Measurements from ENCODE around the gene MED10.

The MED10 gene, protein sequence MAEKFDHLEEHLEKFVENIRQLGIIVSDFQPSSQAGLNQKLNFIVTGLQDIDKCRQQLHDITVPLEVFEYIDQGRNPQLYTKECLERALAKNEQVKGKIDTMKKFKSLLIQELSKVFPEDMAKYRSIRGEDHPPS
- 24.6 to 28.4 (median 28.3) reads per million in 3 donors for total RNA-seq

DNA sequence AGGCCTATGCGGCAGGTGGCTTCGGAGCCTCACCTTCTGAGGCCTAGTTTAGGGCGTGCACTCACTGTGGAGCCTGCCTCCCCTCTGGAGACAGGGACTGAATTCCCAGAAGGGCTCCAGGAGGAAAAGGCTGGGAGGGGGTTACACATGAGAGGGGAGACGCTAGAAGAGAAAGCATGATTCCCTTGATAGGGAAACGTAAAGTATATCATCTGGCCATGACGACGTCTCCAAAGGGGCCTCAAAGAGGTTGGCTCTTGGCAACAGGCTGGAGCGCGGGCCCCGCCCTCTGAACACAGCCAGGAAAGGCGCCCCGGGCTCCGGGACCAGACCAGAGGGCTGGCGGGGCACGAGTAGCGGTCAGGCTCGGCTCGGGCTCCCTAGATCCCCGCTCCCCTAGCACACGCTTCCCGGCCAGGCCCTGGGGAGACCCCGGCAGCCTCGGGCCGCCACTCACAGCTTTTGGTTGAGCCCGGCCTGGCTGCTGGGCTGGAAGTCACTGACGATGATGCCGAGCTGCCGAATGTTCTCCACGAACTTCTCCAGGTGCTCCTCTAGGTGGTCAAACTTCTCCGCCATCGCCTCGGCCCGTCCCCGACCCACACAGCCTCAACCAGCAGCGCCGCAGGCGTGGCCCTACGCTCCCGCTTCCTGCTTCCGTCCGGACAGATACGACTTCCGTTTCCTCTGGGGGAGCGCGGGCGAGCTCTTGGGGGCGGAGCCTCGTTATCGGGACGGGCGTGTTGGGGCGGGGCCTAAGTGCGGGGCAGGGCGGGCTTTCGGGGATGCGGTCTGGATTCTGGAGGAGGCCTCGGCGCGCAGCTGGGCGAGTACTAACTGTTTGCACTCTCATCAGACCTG, at the start of gene MED10:
TSS of gene MED10 (minus strand) at position 643 of the 861 bp plus-strand sequence. CDS start at position 579, 64 bp downstream.
- peaks cover 15% of the 10 kb centered on the region for H3K4me1 ChIP-seq (ENCODE audit: control insufficient read depth, insufficient read depth, low read length, poor library complexity, severe bottlenecking)
- peak within 1 kb of the TSS; percentile 93 for H3K4me3 ChIP-seq (ENCODE audit: insufficient read depth, low read depth, low read length, poor library complexity, severe bottlenecking)
- H3K36me3 ChIP-seq (ENCODE audit: control insufficient read depth, insufficient read depth, low read length) = peaks cover 32% of the 10 kb centered on the region
- peak; percentile 91 for DNase-seq
- H3K9me3 ChIP-seq (ENCODE audit: control insufficient read depth, low read length) = no peaks in the 10 kb centered on the region
- peak within 1 kb of the TSS; percentile 88 for H3K27ac ChIP-seq (ENCODE audit: insufficient read depth, low read length, poor library complexity, severe bottlenecking)
- no peaks in the 10 kb centered on the region for H3K27me3 ChIP-seq (replicated peaks; ENCODE audit: control insufficient read depth, insufficient read depth, low read length, poor library complexity, severe bottlenecking)

DNA sequence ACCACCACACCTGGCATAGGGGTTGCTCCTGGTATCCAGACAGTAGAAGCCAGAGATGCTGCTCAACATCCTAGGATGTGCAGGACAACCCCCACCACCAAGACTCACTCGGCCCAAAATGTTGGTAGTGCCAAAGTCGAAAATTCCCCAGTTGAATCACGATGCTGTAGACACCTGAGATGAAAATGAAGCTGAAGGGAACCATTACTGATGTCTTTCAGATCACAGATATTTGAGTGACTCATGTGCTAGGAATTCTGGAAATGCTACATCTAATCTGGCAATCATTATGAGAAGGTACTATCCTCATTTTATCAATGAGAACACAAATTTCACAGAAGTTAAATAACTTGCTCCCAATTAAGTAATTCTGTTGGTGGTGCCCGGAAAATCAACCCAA, 49.3 kb upstream of the MED10 start:
- no peaks in the 10 kb centered on the region for H3K36me3 ChIP-seq (ENCODE audit: control insufficient read depth, insufficient read depth, low read length)
- DNase-seq = no peak

DNA sequence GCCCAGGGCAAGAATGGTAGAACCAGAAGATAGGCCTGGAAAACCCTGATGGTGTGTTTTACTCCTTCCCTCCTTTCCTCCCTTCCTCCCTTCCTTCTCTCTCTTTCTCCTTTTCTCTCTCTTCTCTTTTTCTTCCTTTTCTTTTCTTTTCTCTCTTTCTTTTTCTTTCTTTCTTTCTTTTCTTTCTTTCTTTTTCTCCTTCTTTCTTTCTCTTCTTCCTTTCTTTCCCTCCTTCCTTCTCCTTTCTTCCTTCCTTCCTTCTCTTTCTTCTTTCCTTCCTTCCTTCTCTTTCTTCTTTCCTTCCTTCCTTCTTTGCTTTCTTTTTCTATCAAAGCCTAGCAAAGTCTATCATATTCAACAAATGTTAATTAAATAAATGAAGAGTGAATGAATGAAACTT, 46.4 kb upstream of the MED10 start:
- no peaks in the 10 kb centered on the region for H3K9me3 ChIP-seq (ENCODE audit: control insufficient read depth, low read length)
- no peak overlapping the region for H3K27ac ChIP-seq (ENCODE audit: insufficient read depth, low read length, poor library complexity, severe bottlenecking)
- no peaks in the 10 kb centered on the region for H3K36me3 ChIP-seq (ENCODE audit: control insufficient read depth, insufficient read depth, low read length)
- H3K4me3 ChIP-seq (ENCODE audit: insufficient read depth, low read depth, low read length, poor library complexity, severe bottlenecking) = no peak overlapping the region
- DNase-seq = no peak
- H3K4me1 ChIP-seq (ENCODE audit: control insufficient read depth, insufficient read depth, low read length, poor library complexity, severe bottlenecking) = no peaks in the 10 kb centered on the region
- H3K27me3 ChIP-seq (replicated peaks; ENCODE audit: control insufficient read depth, insufficient read depth, low read length, poor library complexity, severe bottlenecking) = peaks cover 4% of the 10 kb centered on the region

More for the DNA sequence above, 49.3 kb upstream of the MED10 start:
- no peak overlapping the region for H3K4me3 ChIP-seq (ENCODE audit: insufficient read depth, low read depth, low read length, poor library complexity, severe bottlenecking)
- peaks cover 4% of the 10 kb centered on the region for H3K27me3 ChIP-seq (replicated peaks; ENCODE audit: control insufficient read depth, insufficient read depth, low read length, poor library complexity, severe bottlenecking)
- H3K27ac ChIP-seq (ENCODE audit: insufficient read depth, low read length, poor library complexity, severe bottlenecking) = no peak overlapping the region
- no peaks in the 10 kb centered on the region for H3K9me3 ChIP-seq (ENCODE audit: control insufficient read depth, low read length)
- no peaks in the 10 kb centered on the region for H3K4me1 ChIP-seq (ENCODE audit: control insufficient read depth, insufficient read depth, low read length, poor library complexity, severe bottlenecking)

DNA sequence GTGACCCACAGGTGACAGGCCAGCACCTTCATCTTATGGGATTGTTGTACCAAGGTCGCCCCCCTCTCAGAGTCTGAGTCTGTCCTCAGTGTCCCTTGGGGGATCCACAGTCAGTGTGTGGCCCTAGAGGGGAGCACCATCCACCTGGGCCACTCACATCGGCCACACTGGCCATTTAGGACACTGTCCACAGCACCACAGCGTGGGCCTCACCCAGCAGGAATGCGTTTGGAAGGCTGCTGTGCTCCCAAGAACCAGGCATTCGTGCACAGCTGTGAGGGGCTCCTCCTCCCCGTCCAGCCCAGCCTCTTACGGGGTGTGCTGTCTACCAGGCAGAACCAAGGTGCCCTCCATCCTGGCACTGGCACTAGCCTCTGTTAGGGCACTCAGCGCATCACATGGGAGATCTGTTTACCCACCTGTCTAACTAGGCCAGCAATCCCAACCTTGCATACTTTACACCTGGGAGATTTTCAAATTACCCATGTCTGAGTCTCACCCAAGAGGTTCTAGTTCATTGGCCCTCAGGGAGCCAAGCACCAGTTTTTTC, 45.8 kb upstream of the MED10 start:
- Histone ChIP-seq H3K36me3 (ENCODE audit: control insufficient read depth, insufficient read depth, low read length) (no peaks in the 10 kb centered on the region), H3K27me3 (replicated peaks; ENCODE audit: control insufficient read depth, insufficient read depth, low read length, poor library complexity, severe bottlenecking) (peaks cover 4% of the 10 kb centered on the region), H3K4me3 (ENCODE audit: insufficient read depth, low read depth, low read length, poor library complexity, severe bottlenecking) (no peak overlapping the region), H3K27ac (ENCODE audit: insufficient read depth, low read length, poor library complexity, severe bottlenecking) (no peak overlapping the region), H3K9me3 (ENCODE audit: control insufficient read depth, low read length) (no peaks in the 10 kb centered on the region), H3K4me1 (ENCODE audit: control insufficient read depth, insufficient read depth, low read length, poor library complexity, severe bottlenecking) (no peaks in the 10 kb centered on the region)
- no peak for DNase-seq

DNA sequence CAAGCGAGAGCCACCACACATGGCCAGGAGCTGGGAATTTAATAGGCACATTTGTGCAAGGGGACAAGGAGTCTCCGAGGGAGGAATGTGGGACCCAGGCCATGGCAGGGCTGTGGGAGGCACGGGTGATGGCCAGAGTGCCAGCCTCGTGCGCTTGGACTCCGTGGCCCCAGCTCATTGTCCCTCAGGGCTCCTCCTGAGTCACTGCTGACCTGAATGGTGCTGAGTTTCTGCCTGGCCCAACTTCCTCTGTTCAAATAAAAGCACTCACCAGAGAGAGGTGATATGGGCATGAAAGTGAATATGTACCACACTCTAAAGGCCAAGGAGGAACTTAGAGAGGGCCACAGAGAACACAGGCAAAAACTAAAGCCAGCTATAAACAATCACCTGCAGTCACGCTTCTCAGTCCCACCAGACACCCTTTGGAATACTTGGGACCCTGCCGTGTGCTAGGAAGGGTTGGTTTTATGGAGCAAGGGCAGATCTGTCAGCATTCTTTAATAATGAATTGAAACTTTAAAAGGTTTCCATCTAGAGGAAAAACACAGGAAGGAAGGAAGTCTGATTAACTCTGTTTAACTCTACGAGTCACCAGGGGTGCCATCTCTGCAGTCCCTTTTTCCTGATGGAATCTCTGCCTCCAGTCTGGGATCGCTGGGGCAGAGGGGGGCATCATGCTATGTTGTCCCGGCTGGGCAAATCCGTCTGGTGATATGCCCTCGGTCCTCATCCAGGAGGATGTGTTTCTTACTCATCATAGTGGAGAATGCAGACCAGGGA, 45.2 kb upstream of the MED10 start:
- Histone ChIP-seq H3K4me1 (ENCODE audit: control insufficient read depth, insufficient read depth, low read length, poor library complexity, severe bottlenecking) (no peaks in the 10 kb centered on the region), H3K27me3 (replicated peaks; ENCODE audit: control insufficient read depth, insufficient read depth, low read length, poor library complexity, severe bottlenecking) (peaks cover 4% of the 10 kb centered on the region), H3K9me3 (ENCODE audit: control insufficient read depth, low read length) (no peaks in the 10 kb centered on the region), H3K27ac (ENCODE audit: insufficient read depth, low read length, poor library complexity, severe bottlenecking) (no peak overlapping the region), H3K36me3 (ENCODE audit: control insufficient read depth, insufficient read depth, low read length) (no peaks in the 10 kb centered on the region), H3K4me3 (ENCODE audit: insufficient read depth, low read depth, low read length, poor library complexity, severe bottlenecking) (no peak overlapping the region)
- DNase-seq = no peak

DNA sequence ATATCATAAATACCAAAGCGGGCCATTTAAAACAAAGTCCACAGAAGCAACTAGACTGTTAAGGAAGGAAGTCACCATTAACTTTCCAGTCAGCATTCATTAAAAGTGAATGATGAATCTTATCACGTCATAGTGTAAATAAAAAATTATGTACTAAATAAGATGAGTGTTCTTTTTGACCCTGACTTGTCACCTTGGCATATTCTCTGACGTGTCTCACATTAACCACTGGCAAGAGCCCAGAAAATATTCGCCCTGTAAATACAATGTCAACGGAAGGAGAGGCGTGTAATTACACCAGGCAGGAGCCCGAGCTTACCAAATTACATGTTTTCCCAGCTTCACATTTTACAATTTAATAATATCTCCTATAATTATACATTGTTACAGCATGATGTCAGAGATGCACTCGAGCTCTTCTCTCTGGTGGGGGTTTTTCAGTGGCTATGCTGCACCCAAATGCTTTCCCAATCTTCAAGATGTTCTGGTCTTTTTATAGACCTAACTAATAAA, 41.0 kb upstream of the MED10 start:
- H3K27ac ChIP-seq (ENCODE audit: insufficient read depth, low read length, poor library complexity, severe bottlenecking) = no peak overlapping the region
- no peaks in the 10 kb centered on the region for H3K27me3 ChIP-seq (replicated peaks; ENCODE audit: control insufficient read depth, insufficient read depth, low read length, poor library complexity, severe bottlenecking)
- no peaks in the 10 kb centered on the region for H3K36me3 ChIP-seq (ENCODE audit: control insufficient read depth, insufficient read depth, low read length)
- no peaks in the 10 kb centered on the region for H3K9me3 ChIP-seq (ENCODE audit: control insufficient read depth, low read length)
- no peak for DNase-seq
- H3K4me1 ChIP-seq (ENCODE audit: control insufficient read depth, insufficient read depth, low read length, poor library complexity, severe bottlenecking) = no peaks in the 10 kb centered on the region
- H3K4me3 ChIP-seq (ENCODE audit: insufficient read depth, low read depth, low read length, poor library complexity, severe bottlenecking) = no peak overlapping the region

DNA sequence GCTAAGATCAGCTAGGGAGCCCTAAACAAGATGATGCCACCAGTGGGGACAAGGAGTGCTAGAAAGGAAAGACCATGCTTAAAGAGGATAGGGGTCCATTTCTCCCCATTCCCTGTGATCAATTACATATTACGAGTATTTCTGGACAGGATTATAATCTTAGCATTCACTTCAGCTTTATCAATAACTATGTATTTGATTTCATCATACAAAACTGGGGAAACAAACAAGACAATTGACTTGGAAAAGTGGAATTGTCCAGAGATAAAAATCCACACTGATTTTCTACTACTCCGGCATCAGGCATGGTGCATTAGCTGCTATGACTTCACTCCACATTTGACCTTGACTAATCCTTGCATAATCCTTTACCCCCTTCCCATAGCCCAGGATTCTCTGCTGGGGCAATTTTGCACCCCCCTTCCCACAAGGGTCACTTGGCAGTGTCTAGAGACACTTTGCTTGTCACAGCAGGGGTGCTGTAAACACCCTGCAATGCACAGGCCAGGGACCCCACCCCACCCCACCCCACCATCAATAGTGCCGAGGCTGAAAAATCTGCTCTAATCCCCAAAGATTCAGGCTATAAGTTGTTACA, 40.4 kb upstream of the MED10 start:
- H3K27ac ChIP-seq (ENCODE audit: insufficient read depth, low read length, poor library complexity, severe bottlenecking) = no peak overlapping the region

DNA sequence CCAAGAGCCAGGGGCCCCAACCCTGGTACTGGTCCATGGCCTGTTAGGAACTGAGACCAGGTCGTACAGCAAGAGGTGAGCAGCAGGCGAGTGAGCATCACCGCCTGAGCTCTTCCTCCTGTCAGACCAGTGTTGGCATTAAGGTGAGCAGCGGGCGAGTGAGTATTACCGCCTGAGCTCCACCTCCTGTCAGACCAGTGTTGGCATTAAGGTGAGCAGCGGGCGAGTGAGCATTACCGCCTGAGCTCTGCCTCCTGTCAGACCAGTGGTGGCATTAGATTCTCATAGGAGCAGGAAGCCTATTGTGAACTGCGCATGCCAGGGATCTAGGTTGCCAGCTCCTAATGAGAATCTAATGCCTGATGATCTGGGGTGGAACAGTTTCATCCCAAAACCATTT, 39.3 kb upstream of the MED10 start:
- DNase-seq = no peak
- Histone ChIP-seq H3K27me3 (replicated peaks; ENCODE audit: control insufficient read depth, insufficient read depth, low read length, poor library complexity, severe bottlenecking) (no peaks in the 10 kb centered on the region), H3K4me3 (ENCODE audit: insufficient read depth, low read depth, low read length, poor library complexity, severe bottlenecking) (no peak overlapping the region), H3K9me3 (ENCODE audit: control insufficient read depth, low read length) (no peaks in the 10 kb centered on the region), H3K4me1 (ENCODE audit: control insufficient read depth, insufficient read depth, low read length, poor library complexity, severe bottlenecking) (no peaks in the 10 kb centered on the region), H3K36me3 (ENCODE audit: control insufficient read depth, insufficient read depth, low read length) (no peaks in the 10 kb centered on the region), H3K27ac (ENCODE audit: insufficient read depth, low read length, poor library complexity, severe bottlenecking) (no peak overlapping the region)

More for the DNA sequence above, 40.4 kb upstream of the MED10 start:
- H3K9me3 ChIP-seq (ENCODE audit: control insufficient read depth, low read length) = no peaks in the 10 kb centered on the region
- no peaks in the 10 kb centered on the region for H3K27me3 ChIP-seq (replicated peaks; ENCODE audit: control insufficient read depth, insufficient read depth, low read length, poor library complexity, severe bottlenecking)
- no peaks in the 10 kb centered on the region for H3K36me3 ChIP-seq (ENCODE audit: control insufficient read depth, insufficient read depth, low read length)
- H3K4me3 ChIP-seq (ENCODE audit: insufficient read depth, low read depth, low read length, poor library complexity, severe bottlenecking) = no peak overlapping the region
- H3K4me1 ChIP-seq (ENCODE audit: control insufficient read depth, insufficient read depth, low read length, poor library complexity, severe bottlenecking) = no peaks in the 10 kb centered on the region
- DNase-seq = no peak

DNA sequence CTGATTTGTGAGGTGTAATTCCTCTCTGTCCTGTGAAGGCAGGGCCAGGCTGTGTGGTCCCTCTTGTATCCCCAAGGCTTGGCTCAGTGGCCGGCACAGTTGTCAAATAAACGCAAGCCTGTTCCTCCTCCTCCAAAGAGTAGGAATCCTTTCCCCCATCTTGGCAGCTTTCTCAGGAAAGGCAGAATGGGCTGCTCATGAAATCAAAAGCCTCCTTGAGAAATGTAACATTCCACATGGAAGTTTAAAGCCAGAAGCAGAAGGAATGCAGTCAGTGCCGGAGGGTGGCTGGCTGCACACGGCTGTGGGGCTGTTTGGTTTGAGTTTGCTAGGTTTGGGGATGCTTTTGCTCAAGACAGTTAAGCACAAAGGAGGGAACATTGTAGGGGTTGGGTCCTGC, 34.5 kb upstream of the MED10 start:
- Histone ChIP-seq H3K4me3 (ENCODE audit: insufficient read depth, low read depth, low read length, poor library complexity, severe bottlenecking) (no peak overlapping the region), H3K9me3 (ENCODE audit: control insufficient read depth, low read length) (no peaks in the 10 kb centered on the region), H3K27ac (ENCODE audit: insufficient read depth, low read length, poor library complexity, severe bottlenecking) (no peak overlapping the region), H3K27me3 (replicated peaks; ENCODE audit: control insufficient read depth, insufficient read depth, low read length, poor library complexity, severe bottlenecking) (no peaks in the 10 kb centered on the region), H3K4me1 (ENCODE audit: control insufficient read depth, insufficient read depth, low read length, poor library complexity, severe bottlenecking) (no peaks in the 10 kb centered on the region), H3K36me3 (ENCODE audit: control insufficient read depth, insufficient read depth, low read length) (no peaks in the 10 kb centered on the region)
- DNase-seq = no peak
